Heart right ventricle (tissue), 16 donors: ENCODE data around the gene UPK3A. TPM values are rescaled to one million over a fixed set of nuclear protein-coding genes. Genes with fewer than 3 reads are reported as not detected.

ENCODE experiments used
- ATAC-seq, 8 donors: fragments of 200-7000 bp; cut with Tn5 transposase; one replicate each; pipeline ENCODE4 v1.9.1; 2020; ENCODE audit warnings: mild to moderate bottlenecking in 8 of 8, moderate library complexity in 8 of 8, moderate number of reproducible peaks in 1 of 8
- DNase-seq, 2 donors: peaks; one replicate each; pipeline ENCODE4 v3.0.0-alpha.2; 2020
- H3K27ac ChIP-seq, 10 donors: fragments of 200-600 bp; sonication (generic) in 2 of 10; one replicate each; pipeline versions ENCODE4 v1.5.0 to v1.8.0; 2020 to 2022; ENCODE audit warnings: mild to moderate bottlenecking in 3 of 10
- H3K27me3 ChIP-seq, 7 donors: fragments of 200-600 bp; one replicate each; pipeline ENCODE4 v1.8.0; 2021 to 2022; ENCODE audit warnings: mild to moderate bottlenecking in 2 of 7
- H3K36me3 ChIP-seq, 9 donors: fragments of 200-600 bp; sonication (generic) in 1 of 9; one replicate each; pipeline versions ENCODE4 v1.5.0 to v1.8.0; 2020 to 2022; ENCODE audit warnings: mild to moderate bottlenecking in 2 of 9
- H3K4me1 ChIP-seq, 9 donors: fragments of 200-600 bp; sonication (generic) in 1 of 9; one replicate each; pipeline versions ENCODE4 v1.5.0 to v1.8.0; 2020 to 2022; ENCODE audit warnings: mild to moderate bottlenecking in 4 of 9
- H3K4me3 ChIP-seq, 10 donors: fragments of 200-600 bp; sonication (generic) in 2 of 10; one replicate each; pipeline versions ENCODE4 v1.5.0 to v1.8.0; 2020 to 2022; ENCODE audit warnings: mild to moderate bottlenecking in 7 of 10, moderate library complexity in 2 of 10
- H3K9me3 ChIP-seq, 11 donors: fragments of 200-600 bp in 10 of 11; sonication (generic) in 2 of 11; one replicate each; pipeline versions ENCODE4 v1.5.0 to v1.8.0; 2013 to 2022; ENCODE audit warnings: mild to moderate bottlenecking in 2 of 11, control low read depth in 1 of 11, moderate library complexity in 1 of 11
- CTCF ChIP-seq, 9 donors: fragments of 200-600 bp; sonication (generic) in 2 of 9; IDR thresholded peaks; one replicate each; pipeline versions ENCODE4 v1.5.0 to v1.8.0; 2021 to 2022; ENCODE audit warnings: antibody characterized with exemption in 9 of 9, mild to moderate bottlenecking in 5 of 9, moderate library complexity in 1 of 9
- WGBS, 2 donors: extraction: QIAGEN DNeasy Blood & Tissue Kit; methylation state at CpG; one replicate each; pipeline ENCODE4 v1.1.7; 2013; ENCODE audit warnings: inconsistent platforms in 1 of 2; 5-methylcytosine and 5-hydroxymethylcytosine counted together
- intact Hi-C, 10 donors: fragments of 100-400 bp; cut with DNase I; formaldehyde crosslinking; loops; one replicate each; pipeline versions ENCODE4 v1.11.1 to v1.14.2; 2022
- polyA plus RNA-seq, 2 donors: library from polyadenylated mRNA; stranded (reverse); fragments of 200-250 nt; gene quantifications; one replicate each; pipeline ENCODE4 v1.2.3, GENCODE V29; 2013
- total RNA-seq, 10 donors: library from RNA; stranded (reverse); fragmentation: NEBNext Ultra II Directional in 3 of 10; extraction: Animal tissue kit (Norgen Biotek cat#: 25700) in 3 of 10; gene quantifications; one replicate each; pipeline versions ENCODE4 v1.2.1 to v1.2.4, GENCODE V29; 2021 to 2023
- donor health status: Arrhythmogenic right ventricular cardiomyopathy.
- donor health status: ischemic (EF 13 %, LVEDD 7.1; RV severe dilation, severe dysfunction).
- donor health status: healthy with polysubstance abuse.
- donor health status: DM: no; HTN: yes; CAD: no.
- donor health status: DM: no; HTN: no; CAD: no.
- donor health status: ischemic (EF 25% LVEDD 6.9; RV normal size, moderate dysfunction).
- donor health status: ischemic (EF 25% LVEDD 5.7; RV mildly dilated, moderate dysfunction).
- donor health status: healthy.
- donor health status: DM: yes; HTN: yes; CAD: no.
- donor health status: Ischemic cardiomyopathy.
- donor health status: ischemic (EF 35%, LVEDD 5.7; RV mildly dilated, moderate dysfunction).
- donor health status: nonischemic (EF 11% LVEDD 7.7; RV severe dilation, severe dysfunction).
- donor health status: DM: yes; HTN: yes; CAD: no.
- donor health status: PGD.
- donor health status: ischemic (EF 29% LVEDD 5.4; RV normal size, mild dysfunction).
- donor health status: nonischemic (EF 23%, LVEDD 6.1; RV moderate dilation, normal function).

Gene UPK3A
- total and polyA plus RNA-seq, 12 donors: 0.48 TPM; not detected in 11

- Histone ChIP-seq H3K27me3 (no peaks in the 10 kb centered on the region), H3K36me3 (peaks cover 0 to 7% (median 0%) of the 10 kb centered on the region in 9 donors), H3K4me3 (peak overlapping the region; percentile 63 to 99 (median 97)), H3K27ac (peak overlapping the region in 8 of 10 donors; percentile 74 to 94 (median 86)), H3K9me3 (no peaks in the 10 kb centered on the region), H3K4me1 (peaks cover 8 to 40% (median 30%) of the 10 kb centered on the region in 9 donors)
- intact Hi-C loops: loop anchor here in 4 of 10 donors (2.0 to 10.0 kb wide), 3 partner anchors 39 to 124 kb away; no protein-coding TSS in a partner anchor
- no peak for DNase-seq
- ATAC-seq: no peak
- no peak for TF ChIP-seq CTCF (IDR thresholded peaks at IDR 0.05)
- WGBS, 2 donors: 48 to 56% methylated on average over 14 of the region's 14 CpGs
Observed at GRCh38 chr22:45310977-45311531, 26.3 kb downstream of the UPK3A start.

GRCh38 chr22:45312415-45312814 is 27.7 kb downstream of the UPK3A start:
- Histone ChIP-seq H3K27ac (no peak overlapping the region), H3K4me3 (no peak overlapping the region), H3K9me3 (no peaks in the 10 kb centered on the region), H3K4me1 (peaks cover 8 to 50% (median 41%) of the 10 kb centered on the region in 9 donors), H3K27me3 (no peaks in the 10 kb centered on the region), H3K36me3 (peaks cover 0 to 7% (median 0%) of the 10 kb centered on the region in 9 donors)
- WGBS, 2 donors: 89 to 90% methylated on average over 8 of the region's 8 CpGs
- TF ChIP-seq CTCF (IDR thresholded peaks at IDR 0.05): no peak
- DNase-seq: no peak
- intact Hi-C loops: loop anchor here in 3 of 10 donors (5.0 to 10.0 kb wide), 2 partner anchors 40 to 122 kb away; no protein-coding TSS in a partner anchor
- no peak for ATAC-seq

GRCh38 chr22:45312856-45313255 is 28.1 kb downstream of the UPK3A start:
- Histone ChIP-seq H3K27me3 (no peaks in the 10 kb centered on the region), H3K27ac (no peak overlapping the region), H3K36me3 (peaks cover 0 to 7% (median 0%) of the 10 kb centered on the region in 9 donors), H3K9me3 (no peaks in the 10 kb centered on the region), H3K4me1 (peaks cover 8 to 55% (median 45%) of the 10 kb centered on the region in 9 donors), H3K4me3 (no peak overlapping the region)
- intact Hi-C loops: loop anchor here in 3 of 10 donors (5.0 to 10.0 kb wide), 2 partner anchors 41 to 122 kb away; no protein-coding TSS in a partner anchor
- DNase-seq (no peak), ATAC-seq (no peak)
- WGBS, 2 donors: 69% methylated on average over 4 of the region's 4 CpGs
- TF ChIP-seq CTCF (IDR thresholded peaks at IDR 0.05): no peak

- Histone ChIP-seq H3K36me3 (peaks cover 0 to 7% (median 0%) of the 10 kb centered on the region in 9 donors), H3K27ac (peak overlapping the region in 4 of 10 donors; percentile 20 to 51 (median 29)), H3K27me3 (no peaks in the 10 kb centered on the region), H3K4me1 (peaks cover 11 to 61% (median 58%) of the 10 kb centered on the region in 9 donors), H3K9me3 (no peaks in the 10 kb centered on the region), H3K4me3 (no peak overlapping the region)
- no peak for DNase-seq
- no peak for ATAC-seq
- intact Hi-C loops: loop anchor here in 3 of 10 donors (5.0 to 10.0 kb wide), 2 partner anchors 42 to 121 kb away; no protein-coding TSS in a partner anchor
- WGBS, 2 donors: 42 to 60% methylated on average over 8 of the region's 8 CpGs
- TF ChIP-seq CTCF (IDR thresholded peaks at IDR 0.05): no peak
Observed at GRCh38 chr22:45314054-45314721, 29.4 kb downstream of the UPK3A start.
